Activated CD8-positive, alpha-beta memory T cell treated with anti-CD3 and anti-CD28 coated beads, Interleukin-2, amount 50 U/mL, for 1 hour (primary cell): Measurements from ENCODE around the gene POLE.

Experiments used
- DNase-seq: peaks from one replicate; pipeline ENCODE4 v3.0.0-alpha.2; 2020; ENCODE audit errors: extremely low read depth

POLE gene

DNA sequence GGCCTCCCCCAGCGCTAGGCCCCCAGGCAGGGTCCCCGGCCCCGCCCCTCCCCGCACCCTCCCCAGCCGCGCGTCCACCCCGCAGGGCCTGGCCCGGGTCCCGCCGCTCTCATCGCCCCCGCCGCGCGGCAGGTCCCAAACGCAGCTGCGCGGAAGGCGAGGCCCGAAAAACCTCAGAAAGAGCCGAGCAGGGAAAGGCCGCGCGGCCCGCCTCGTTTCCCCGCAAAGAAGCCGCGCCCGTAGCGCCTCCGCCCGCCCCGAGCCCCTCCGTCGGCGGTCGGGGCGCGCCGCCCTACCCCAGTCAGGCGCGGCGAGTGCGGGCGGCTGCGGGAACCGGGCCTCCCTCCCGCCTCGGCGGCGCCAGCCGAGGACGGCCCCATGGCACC, 324 bp downstream of the POLE start:
- DNase-seq = no peak

DNA sequence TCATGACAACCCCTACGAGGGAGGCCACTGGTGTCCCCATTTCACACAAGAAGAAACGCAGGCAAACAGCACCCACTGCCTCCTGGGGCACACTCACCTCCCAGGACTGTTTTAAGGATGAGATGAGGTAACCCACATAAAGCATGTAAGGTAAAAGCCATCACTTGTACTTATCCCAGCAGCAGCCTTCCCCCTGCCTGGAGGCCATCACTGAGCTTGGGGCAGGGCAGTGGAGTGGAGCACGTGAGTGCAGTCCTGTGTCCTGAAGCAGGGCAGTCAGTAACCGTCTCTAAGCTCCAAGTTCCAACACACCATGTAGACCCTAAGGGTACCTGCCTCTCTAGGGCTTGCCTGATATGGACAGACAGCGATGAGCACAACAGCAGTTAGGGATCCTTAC, 1.7 kb downstream of the POLE start:
- no peak for DNase-seq

DNA sequence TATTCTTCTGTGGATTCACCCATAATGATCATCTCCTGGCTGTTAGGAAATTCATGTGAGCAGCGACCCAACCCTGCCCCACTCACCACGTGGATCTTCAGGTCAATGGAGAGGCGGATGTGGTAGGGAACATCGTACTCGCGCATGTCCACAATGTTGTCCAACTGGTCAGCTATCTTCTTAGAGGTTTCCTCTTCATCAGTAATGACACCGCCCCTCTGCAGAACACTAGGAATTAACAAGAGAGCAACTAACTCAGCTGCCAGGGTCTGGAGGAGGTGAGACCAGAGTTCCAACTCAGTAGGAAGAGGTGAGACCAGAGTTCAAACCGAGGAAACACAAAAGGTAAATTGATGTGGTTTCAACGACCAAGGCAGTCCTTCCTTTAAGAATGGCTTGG, 9.7 kb downstream of the POLE start:
- no peak for DNase-seq

DNA sequence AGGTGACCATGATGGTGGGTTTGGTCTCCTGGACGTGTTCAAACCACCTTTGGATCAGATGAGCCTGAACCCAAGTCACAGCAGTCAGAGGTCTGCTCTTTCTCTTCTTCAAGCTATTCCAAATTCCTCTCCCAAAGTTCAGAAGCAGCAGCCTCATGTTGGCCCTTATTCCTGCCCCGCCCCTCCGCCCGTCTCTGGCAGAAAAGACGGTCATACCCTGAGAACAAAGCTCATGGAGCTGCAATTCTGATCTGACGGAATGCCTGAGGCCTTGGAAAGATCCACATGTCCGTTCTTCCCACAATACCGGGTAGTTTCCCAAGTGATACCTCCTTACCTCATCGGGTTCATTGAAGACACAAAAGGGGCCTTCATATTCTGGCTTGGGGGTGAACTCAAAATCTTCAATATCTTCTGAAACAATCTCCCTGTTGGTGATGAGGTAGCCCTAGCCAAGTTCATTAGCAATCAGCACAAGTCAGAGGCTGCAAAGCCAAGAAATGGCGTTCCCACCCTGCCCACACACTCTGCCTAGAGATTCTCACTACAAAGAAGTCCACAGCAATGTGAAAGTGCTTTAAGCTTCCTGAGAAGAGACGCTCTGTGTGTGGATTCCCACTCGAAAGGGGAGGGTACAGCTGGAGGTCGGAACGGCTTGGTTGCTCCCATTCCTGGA, 11.2 kb downstream of the POLE start:
- DNase-seq = no peak

DNA sequence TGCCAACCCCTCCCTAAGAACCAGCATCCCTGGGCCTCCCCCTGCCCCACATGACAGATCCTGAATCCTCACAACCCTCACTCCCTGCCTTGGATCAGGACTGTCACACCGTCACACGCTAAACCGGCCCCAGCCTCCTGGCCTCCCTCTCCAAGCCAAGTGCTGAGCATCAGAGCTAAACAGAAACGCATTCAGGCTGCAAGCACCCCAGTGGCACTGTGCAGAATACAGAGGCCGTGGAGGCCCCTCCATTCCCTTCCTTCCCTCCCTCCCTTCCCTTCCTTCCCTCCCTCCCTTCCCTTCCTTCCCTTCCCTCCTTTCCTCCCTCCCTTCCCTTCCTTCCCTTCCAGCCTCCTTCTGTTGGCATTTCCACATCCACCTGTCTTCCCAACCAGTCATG, 12.6 kb downstream of the POLE start:
- DNase-seq = no peak

DNA sequence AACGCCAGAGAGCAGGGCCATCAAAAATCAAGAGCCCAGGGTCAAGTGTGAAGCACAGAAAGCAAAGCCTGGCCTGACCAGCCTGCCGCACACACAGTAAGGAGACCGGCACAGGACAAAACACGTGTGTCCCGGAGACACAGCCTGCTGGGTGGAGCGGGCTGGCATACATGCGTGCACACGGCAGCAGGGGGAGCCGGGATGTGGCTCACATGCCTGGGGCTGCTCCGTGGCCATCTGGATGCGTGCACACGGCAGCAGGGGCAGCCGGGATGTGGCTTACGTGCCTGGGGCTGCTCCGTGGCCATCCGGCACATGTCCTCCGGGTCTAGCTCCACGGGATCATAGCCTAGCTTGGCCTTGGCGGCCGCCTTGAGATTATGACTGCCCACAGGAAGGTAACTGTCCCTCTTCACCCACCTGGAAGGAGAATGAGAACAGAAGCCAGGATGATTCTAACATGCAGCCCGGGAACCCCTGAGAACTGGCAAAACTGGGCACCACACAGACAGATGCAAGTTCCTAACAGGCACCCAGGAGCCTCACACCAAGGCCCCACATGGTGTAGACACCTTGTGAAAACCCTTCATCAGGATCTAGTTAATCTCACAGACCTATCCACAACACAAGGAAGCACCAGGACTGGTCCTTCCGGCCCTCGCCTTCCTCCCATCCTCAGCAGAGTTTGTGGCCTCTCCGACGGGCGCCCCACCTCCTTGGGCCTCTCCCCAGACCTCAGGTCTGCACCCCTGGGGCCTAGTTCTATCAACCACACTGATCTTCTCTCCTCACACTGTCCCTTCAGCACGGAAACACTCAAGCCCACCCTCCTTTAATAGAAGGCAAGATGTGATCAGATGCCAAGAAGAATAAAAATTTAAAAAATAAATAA, 13.6 kb downstream of the POLE start:
- no peak for DNase-seq

DNA sequence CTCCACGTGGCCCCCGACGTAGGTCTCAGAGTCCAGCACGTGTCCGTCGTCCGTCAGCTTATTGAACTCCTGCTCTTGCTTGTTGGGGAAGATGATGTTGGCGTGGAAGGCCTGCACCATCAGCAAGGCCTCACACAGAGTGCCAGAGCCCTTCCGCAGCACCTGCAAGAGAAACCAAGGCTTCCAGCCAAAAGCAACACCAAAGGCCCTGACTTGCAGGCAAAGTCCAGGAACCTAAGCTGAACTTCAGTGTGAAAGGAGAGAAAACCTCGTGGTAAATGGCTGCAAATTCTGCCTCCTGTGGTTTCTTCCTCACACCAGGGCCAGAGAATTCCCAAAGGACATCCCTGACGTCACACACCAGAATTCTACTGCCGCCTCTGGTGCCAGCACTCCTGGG, 14.5 kb downstream of the POLE start:
- DNase-seq = no peak

DNA sequence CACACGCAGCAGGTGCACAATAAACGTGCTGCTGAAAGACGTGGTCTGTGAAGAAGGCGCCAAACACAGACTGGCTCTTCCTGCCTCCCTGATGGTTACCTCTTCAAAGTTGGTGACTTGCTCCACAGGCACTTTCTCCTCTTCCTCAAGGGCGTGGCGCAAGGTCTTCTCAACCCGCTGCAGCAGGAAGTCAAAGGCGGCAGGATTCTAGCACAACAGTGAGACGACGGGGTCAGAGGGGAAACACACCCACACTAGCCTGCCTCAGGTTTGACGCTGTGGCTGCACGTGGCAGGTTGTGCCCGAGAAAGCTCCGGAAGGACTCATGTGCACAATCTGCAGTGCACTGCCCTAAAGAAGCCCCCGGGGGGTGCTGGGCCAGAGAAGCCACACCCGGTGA, 15.0 kb downstream of the POLE start:
- no peak for DNase-seq

DNA sequence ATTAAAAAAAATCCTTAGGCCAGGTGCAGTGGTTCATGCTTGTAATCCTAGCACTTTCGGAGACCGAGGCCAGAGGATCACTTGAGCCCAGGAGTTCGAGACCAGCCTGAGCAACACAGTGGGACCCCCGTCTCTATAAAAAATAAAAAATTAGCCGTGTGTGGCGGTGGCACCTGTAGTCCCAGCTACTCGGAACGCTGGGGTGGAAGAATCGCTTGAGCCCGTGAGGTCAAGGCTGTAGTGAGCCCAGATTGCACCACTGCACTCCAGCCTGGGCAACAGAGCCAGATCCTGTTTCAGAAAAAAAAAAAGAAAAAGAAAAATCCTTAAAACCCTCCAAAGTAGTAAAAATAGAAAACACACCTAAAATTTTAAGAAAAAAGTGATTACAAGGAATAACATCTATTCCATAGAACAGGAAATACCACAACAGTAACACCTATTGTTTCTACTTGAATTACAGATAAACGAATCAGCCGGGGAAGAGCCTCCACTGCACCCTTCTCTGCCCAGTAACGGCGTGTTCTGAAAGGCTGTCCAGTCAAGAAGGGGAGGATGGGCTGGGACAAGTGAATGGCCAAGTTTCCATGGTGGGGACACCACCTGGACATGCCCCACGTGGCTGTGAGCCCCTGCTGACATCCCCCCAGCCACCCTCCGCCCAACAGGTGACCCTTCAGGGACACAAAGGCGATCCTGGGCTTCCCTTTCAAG, 17.8 kb downstream of the POLE start:
- no peak for DNase-seq

DNA sequence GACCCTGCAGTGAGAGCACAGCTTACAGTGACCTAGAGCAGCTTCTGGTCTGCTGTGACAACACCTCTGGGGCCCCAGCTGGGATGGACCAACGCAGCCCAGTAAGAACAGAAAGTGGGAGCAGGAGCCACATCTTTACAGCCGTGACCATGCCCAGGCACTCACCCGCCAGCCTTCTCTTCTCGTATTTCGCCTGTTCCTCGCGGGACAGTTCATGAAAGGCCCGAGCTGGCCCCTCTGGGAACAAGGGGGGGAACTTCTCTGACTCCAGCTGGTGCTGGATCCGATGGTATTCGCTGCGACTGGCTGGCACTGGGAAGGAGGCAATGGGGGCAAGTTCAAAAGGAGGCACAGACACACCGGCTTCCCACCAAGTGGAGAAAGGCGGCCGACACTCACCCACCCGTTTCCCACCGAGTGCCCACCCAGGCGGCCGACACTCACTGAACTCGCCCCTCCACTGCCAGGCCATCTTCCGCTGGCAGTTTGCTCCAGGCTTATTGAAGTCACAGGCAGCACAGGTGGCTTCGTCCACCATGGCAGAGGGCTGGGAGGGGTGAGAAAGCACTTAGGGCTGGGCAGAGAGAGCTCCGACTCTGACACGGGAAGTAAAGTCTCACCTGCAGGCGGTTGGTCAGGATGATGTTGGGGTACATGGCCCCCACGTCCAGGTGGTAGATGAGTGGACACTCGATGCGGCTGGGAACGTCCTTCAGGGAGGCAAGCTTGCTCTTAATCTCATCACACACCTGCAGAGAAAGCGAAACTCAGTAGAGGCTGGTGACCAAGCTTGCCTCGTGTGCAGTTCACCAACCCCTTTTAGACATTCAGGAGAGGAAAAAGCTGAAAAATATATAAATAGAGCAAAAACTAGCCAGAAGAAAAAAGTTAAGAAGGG, 18.7 kb downstream of the POLE start:
- DNase-seq = no peak

DNA sequence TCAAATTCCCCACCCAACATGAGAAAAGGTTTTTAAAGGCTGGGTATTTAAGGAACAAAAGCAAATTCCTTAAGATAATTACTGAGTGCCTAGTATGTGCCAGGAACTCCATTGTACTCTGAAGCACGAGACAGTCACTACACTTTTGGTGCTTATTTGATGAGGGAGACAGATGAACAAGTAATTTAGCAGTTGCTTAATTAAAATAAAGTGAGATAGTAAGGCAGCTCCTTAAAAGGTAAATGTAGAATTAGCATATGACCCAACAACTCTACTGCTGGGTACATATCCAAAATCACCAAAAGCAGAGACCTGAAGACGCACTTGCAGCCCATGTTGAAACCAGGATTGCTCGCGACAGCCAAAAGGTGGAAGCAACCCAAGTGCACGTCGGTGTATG, 21.3 kb downstream of the POLE start:
- no peak for DNase-seq

DNA sequence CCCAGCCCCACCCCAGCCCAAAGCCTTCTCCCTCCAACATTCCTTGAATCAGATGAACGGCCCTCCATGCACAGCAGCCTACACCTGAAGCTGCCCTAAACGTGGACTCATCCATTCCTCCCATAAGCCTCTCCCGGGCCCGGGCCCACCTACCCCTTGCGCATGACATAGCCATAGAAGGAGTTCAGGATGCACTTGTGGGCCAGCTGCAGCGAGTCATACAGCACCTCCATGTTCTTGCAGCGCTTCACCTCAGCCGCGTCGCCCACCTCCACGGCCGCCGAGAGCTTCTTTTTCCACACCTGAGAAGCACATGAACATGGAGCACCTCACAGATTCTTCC, 22.0 kb downstream of the POLE start:
- DNase-seq = no peak

DNA sequence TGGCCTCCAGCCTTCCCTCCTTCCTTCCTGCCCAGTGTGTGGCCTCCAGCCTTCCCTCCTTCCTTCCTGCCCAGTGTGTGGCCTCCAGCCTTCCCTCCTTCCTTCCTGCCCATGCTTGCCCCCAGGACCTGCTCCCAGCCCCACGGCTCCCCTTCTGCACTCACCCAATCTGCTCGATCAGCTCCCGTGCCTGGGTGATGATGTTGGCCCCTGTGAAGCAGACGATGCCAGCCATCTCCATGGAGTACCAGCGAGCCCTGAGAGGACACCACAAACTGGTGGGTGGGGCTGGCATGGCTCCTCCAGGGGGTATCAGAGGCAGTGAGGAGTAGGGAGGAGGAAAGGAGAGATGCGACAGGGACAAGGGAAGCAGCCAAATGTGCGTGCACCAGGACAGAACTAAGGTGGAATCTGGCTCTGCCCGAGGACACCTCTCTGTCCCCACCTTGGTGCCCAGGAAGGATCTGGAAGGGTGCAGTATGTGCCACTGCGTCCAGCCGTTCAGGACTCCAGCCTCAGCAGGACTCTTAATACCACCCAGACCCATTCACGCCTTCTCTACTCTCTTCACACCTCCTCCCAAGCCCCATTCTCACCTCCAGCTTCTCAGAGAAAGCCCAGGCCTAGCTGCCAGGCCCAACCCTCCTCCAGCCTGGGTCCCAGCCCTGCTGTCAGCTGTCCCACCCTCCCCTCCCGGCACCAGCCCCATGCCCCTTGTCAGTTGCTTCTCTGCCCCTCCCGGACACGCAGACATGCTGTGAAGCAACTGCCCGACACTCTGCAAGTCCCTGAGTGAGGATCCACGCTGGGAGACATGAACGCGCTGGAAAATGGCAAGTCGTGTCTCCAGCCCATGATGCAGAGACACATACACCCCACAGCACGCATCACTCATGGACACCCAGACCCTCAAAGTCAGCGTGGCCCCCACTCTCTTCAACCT, 22.7 kb downstream of the POLE start:
- DNase-seq = no peak

DNA sequence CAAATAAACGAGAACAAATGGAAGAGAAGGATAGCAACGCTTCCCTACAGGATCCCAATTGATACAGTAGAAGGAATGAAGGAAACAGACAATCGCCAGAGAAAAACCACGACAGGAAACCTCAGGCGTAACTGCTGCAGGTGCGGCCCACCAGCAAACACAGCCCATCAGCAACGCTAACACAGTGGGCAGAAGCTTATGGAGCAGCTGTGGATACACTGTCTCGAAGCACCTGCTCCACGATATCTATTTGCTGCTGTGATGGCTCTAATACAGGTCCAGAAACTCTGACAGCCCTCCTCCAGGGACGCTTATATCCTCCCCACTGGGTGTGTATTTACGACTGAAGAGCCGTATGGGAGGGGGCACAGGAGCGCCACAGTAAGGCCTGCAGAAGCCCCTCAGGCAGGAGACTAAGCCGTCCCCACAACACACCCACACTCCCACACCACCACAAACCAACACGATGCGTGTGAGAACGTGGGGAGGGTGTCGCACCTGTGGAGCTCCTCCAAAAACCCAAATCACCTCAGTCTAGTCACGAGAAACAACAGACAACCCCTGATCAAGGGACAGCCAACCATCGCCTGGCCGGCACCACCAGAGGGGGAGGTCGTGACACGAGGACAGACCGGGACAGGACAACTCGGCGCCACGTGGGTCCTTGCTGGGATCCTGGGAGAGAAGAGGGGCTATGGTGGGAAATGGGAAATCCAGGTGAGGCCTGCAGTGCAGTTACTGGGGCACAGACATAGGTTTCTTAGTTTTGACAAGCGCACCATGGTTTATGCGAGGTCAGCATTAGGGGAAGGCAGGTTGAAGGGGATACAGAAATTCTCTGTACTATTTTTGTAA, 24.0 kb downstream of the POLE start:
- DNase-seq = no peak

DNA sequence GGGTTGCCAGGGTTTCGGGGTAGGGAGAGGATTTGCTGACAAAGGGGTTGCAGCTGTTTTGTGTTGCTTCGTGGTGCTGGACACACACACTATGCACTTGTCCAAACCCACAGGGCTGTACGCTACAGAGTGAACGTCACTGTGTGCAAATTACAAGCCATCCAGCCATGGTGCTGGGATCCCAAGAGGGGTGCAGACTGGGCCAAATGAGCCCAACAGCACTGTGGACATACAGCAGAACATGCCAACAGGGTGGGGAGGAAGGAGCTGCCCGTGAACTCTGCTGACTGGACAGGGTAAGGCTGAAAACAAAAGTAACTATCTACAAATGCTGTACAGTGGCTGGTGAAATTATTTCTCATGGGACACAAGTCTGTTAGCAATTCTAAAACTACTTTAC, 25.2 kb downstream of the POLE start:
- no peak for DNase-seq

DNA sequence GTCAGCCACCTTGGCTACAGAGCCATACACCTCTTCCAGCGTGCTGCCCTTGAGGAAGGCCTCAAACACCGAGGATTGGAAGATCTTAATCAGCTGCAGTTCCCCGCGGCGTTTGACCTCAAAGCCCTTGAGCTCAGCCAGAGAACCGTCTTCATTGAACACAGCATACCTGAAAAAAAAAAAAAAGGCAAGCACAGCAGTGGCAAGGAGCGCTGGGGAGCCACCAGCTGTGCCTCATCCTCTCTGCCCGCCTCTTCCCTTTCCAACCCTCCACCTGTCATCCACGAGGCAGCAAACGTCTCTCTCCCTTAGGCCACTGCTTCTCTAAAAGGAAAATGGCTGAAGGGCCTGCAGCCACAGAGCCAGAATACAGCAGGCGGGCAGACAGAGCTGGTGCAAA, 26.1 kb downstream of the POLE start:
- no peak for DNase-seq

DNA sequence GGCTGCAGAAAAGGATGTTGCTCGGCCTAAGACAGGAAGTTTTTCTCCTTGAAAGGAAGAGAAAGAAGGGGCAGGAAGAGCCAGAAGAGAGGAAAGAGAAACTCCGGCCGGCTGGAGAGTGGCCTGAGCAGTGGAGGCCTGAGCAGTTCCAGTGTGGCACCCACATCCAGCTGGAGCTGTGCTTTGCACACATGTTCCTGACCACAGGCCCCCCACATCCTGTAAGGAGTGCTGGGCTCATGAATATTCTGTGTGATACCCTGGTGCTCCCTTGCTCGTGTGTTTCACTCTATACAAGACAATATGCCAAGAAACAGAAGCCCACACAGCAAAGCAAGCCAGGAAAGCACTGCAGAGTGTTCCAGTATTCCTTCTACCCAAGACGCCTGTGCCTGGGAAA, 27.1 kb downstream of the POLE start:
- no peak for DNase-seq

DNA sequence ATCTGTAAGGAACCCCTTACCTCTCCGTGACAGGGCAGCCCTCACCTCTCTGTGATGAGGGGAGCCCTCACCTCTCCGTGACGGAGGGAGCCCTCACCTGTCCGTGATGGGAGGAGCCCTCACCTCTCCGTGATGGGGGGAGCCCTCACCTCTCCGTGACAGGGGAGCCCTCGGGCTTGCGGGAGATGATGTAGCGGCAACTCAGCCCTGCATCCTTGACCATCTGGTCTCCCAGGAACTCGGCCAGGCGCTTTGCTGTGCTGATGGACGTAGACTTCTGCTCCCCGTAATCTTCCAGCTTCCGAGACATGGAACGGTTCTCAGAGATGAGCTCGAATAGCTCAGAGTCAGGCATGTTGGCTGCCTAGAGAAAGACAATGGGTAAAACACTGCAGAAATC, 28.0 kb downstream of the POLE start:
- no peak for DNase-seq

DNA sequence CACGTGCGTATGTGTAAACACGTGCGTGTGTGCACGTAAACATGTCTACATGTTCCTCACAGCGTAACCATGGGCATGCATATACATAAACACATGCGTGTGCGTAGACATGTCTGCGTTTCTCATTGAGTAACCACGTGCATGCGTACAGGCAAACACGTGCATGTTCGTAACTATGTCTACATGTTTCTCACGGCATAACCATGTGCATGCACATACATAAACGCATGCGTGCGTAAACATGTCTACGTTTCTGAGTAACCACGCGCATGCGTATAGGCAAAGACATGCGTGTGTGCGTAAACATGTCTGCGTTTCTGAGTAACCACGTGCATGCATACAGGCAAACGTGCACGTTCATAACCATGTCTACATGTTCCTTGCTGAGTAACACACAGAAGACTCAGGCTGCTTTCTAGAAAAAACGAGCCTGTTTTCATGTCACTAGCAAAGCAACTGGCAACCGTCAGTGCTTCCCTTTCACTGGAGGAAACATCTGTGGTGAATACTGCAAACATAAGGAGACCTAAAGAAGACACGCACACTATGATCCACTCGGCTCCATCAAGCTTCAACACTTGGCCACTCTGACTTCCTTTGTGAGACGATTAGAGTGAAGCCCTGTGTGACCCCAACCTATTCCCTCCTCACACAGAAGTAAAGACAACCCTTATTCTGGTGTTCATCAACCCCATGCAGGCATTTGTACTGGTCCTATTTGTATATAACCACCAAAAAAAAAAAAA, 28.8 kb downstream of the POLE start:
- no peak for DNase-seq
